Bone marrow (tissue), 2 donors: ENCODE results near the gene EIF4EBP2.
A peak's percentile ranks its signal among the peaks of the same experiment; 100 is the strongest.

Source experiments
- DNase-seq, 2 donors: peaks; one replicate each; lab custom pipeline; 2025; lab: John Stamatoyannopoulos, UW

EIF4EBP2 gene

GRCh38 chr10:70432561-70433263 is 28.8 kb downstream of the EIF4EBP2 start:
- DNase-seq = no peak

DNA sequence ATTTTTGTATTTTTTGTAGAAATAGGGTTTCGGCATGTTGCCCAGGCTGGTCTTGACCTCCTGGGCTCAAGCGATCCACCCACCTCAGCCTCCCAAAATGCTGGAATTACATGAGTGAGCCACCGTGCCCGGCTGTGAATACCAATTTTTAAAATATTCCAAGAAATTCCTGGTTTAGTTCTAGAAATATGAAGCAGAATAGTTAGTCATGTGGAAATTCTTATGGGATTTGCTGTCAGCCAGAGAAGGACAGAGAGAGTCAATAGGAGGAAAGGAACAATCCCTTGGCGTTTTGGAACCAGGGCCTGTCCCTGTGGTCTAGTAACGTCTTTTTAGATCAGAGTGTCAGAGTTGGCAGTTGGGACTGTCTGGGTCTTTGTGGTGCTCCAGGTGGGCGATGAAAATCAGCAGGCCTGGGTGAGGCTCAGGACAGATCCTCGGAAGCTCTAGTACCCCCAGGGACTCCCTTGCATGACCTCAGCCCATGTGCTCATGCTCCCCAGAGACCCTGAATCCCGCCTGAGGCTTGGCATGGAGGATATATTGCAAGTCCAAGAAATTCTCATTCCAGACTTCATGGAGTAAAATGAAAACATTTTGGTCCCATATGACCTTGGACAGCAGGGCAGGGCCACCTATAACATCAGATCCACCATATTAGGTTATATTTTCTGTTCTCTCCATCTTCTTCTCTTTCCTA is 29.8 kb downstream of the EIF4EBP2 start:
- no peak for DNase-seq

DNA sequence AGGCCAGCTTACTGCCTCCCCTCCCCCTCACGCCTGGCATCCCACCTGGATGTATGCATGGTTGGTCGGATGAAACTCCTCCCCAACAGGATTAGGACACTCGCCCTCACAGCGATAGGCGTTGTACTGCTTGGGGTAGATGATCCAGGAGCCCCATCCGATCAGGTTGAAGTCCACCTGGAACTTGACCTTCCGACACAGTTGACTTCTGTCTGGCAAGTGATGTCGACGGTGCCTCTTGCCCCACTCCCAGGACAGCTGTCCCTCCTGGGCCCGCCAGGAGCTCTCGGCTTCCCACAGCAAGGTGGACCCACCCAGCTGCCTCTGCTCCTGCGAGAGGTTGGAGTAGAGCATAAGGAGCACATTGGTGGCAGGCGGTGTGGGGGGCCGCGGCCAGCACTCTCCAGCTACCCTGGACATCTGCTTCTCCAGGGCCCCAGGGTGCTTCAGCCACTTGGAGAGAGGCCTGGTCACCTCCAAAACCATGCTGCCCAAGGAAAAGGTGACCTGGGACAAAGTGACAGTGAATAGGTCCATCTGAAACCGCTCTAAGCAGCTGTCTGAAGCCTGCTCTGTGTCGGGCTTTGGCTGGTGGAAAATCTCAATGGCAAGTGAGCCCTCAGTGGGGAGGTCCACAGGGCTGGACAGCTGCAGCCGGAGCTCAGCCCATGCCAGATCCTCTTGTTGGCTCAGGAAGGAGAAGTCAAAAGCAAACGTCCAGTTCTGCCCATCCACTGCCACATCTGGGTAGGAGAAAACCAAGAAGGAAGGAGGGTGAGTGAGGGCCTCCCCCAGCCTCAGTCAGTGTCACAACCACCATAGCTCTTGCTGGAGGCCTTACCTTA is 31.5 kb downstream of the EIF4EBP2 start:
- no peak for DNase-seq

DNA sequence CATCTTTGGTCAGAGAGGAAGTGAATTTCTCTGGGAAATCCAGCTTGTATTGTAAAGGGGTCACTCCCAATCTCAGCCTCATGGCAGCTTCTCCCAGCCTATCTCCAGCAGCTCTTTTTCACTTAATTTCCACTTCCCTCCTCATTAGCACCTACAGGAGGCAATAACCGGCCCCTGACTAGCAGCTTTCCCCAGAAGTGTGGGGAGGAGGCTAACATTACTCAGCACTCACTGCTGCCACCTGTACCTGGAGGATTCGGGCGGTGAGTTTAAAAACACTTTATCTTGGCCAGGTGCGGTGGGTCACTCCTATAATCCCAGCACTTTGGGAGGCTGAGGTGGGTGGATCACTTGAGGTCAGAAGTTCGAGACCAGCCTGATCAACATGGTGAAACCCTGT is 33.8 kb downstream of the EIF4EBP2 start:
- no peak for DNase-seq

DNA sequence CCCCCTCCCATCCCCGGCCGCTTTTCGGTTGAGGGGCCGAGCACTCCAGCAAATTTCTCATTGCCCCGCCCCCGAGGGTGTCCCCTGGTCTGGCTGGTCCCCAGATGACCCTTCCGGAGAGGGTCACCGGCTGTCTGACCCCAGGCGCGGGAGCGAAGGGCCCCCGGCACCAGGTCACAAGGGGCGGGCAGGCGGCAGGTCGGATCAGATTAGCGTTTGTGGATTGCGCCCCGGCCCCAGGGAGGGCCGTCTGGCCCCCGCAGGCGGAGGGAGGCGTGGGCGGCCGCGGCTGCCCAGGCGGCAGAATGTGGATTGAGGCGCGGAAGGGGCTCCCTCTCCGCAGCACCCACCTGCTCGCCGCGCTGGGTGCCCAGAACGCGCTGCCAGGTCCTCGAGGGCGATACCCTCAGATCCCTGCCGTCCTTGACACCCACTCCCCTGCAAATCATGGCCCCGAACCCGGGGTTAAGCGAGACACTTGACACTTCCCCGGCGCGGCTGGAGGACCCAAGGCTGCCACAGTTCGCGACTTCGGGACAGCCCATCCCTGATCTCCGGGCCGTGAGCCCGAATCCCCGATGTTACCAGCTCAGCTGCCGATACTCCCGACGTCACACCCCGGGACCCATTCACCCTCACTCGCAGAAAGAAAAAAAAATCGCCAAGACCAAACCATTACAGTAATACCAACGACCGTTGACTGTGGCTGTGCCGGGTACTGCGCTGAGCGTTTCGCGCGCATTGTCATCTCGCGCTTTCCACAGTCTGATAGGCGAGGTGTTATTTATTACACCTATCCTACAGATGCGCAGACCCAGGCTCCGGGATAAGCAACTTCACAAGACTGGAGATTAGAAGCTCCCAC is 36.6 kb downstream of the EIF4EBP2 start:
- no peak for DNase-seq

DNA sequence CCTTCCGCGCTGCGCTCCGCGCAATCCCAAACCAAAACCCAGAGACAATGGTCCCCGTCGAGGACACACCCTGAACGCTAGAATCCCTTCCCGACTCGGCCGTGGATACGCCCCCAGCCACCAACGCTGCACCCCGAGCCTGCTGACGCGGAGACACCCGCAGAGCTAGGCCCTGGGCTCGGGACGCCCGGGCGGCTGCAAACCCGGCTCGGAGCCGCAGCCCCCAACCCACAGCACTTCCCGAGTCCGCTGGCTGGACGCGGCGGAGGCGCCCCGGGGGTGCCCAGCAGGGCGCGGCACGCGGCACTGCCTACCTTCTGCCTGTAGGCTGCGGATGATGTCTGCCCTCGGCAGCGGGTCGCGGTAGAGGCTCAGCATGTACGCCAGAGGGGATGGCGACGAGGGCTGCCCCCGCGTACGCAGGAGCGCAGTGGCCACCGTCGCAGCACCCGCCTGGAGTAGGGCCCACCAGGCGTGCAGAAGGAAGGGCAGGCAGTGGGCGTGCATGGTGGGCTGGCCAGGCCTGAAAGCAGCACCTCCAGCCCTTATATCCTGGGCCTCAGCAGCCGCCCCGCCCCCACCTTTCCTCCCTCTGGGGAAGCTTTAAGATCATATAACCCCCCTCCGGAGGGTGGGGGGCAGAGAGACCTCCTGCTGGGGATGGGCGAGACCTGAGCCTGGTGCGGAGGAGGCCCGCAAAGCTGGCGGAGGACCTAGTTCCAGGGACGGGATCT is 37.4 kb downstream of the EIF4EBP2 start, which contains the start of gene NODAL:
TSS of gene NODAL (minus strand) at position 521 of the 734 bp plus-strand sequence. CDS start at position 507, 14 bp downstream.
- no peak for DNase-seq

DNA sequence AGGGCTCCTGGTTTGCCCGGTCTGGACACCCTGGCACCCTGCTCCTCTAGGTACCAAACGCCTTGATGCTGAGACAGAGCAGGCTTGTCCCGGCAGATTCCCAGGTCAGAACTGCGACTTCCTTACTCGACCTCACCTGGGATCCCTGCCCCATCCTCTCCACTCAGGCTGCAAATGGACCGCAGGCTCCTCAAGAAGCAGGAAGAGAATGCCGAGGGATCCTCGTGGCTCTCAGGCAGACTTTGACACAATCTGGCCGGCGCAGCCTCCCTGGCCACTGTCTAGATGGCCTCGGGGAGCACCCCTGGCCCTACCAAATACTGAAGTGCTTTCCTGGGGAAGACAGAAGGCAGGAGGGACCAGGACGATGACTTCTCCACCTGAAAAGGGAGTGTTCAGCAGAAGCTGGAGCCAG is 38.0 kb downstream of the EIF4EBP2 start:
- DNase-seq = no peak

DNA sequence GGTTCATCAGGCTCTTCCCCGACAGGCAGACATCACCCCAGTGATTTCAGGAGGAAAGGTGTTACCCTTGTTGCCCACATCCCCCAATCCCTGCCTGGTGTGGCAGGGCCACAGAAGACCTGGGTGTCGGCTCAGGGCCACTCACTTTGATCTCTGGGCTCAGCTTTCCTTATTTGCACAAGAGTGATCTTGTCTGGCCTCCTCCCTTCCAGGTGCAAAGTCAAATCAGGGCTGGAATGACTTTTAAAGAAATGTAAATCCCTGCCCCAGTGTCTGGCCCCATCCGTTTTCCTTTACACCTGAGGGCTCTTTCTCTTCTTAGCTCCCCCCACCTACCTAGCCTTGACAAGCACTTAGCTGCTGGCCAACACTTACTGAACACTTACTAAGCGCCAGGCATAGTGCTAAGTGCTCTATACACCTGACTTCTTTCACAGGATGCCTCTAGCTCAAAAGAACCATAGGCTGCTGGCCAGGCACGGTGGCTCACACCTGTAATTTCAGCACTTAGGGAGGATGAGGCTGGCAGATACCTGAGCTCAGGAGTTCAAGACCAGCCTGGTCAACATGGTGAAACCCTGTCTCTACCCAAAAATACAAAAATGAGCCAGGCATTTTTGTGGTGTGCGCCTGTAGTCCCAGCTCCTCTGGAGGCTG is 38.5 kb downstream of the EIF4EBP2 start:
- DNase-seq = no peak

GRCh38 chr10:70444744-70445143 is 40.8 kb downstream of the EIF4EBP2 start:
- DNase-seq = no peak

DNA sequence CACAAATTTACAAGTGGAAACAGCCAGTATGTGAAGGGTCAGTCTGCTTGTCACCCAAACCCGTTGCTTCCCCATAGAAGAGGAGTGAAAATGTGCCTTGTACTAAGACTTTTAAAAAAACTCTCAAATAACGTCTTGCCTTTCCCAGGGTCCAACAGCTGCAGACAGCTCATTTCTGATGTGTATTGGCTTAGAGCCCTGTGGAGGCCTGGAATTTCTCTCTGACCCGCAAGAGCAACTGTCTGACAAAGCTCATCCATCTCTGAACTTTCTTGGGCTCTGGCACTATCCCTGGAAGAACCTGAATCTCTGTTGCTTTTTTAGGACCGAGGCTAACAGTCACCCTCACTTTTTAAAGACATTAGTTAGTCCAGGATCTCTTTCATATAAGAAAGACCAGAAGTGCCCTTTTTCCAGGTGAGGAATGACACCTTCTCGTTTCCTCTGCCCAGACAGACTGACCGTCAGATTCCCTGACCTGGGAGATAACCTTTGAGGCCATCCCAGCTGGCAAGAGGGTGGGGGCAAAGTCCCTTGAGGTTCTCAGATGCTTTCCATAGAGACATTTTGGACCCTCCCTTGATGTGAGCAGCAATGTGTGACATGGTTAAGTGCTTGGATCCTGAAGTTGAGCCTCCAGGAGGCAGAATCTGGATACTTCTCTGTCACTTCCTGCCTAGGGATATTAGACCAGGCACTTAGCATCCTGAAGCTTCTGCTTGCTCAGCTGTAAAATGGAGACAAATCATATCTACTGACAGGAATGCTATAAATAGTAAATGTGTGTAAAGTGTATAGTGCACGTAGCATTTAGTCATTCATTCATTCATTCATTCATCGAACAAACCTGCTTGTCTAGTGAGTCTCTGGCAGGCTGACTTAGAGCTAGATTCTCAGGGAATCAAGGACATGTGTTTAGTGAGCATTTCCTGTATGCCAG is 42.0 kb downstream of the EIF4EBP2 start:
- DNase-seq = no peak

DNA sequence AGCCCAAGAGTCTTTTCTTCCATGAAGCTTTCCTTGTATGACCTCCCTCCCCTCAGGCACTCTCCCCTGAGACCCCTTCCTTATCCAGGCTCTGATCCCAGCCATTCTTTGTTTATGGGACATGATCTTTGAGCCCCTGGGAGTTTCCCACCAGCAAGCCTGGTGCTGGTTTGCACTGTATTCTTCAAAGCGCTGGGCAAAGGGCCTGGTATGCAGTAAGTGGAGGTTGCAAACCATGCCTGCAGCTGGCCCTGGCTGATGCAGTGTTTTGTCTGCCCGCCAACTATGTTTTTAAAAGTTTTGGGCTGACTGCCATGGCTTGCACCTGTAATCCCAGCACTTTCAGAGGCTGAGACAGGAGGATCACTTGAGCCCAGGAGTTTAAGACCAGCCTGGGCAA is 44.3 kb downstream of the EIF4EBP2 start:
- DNase-seq = no peak

DNA sequence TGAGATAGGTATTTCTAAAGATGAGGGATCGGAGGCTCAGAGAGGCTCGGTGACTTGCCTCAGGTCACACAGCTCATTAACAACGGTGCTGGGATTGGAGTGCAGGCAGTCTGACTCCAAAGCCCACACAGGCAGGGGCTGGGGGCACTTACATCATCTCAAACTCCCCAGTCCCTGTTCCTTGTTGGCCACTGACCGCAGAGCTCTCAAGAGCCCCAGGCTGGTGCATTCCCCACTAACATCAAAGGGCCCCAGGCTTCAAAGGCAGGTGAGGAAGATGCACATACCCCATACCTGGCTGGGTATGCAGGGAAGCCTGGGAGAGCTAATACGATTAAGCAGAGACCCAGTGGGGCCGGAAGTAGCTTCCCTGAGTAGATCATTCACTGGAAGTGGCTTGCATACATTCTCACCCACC is 51.3 kb downstream of the EIF4EBP2 start:
- DNase-seq = no peak

DNA sequence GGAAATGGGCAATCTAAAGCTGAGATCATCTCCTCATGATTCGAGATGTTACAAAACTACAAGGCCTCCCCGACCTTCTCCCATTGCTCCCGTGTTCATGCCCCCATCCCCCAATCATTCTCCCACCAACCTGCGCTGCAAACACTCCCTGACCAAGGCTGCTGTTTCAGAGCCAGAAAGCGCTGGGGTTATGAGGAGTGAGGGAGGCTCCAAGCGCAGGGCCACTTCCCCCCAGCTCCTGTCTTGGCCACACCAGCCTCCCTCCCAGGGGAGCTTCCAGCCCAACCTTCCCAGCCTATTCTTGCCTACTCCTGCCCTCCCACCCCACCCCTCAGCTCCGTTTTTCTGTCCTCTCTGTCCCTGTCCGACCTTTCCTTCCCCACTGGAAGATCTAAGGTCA is 52.2 kb downstream of the EIF4EBP2 start:
- DNase-seq = no peak

DNA sequence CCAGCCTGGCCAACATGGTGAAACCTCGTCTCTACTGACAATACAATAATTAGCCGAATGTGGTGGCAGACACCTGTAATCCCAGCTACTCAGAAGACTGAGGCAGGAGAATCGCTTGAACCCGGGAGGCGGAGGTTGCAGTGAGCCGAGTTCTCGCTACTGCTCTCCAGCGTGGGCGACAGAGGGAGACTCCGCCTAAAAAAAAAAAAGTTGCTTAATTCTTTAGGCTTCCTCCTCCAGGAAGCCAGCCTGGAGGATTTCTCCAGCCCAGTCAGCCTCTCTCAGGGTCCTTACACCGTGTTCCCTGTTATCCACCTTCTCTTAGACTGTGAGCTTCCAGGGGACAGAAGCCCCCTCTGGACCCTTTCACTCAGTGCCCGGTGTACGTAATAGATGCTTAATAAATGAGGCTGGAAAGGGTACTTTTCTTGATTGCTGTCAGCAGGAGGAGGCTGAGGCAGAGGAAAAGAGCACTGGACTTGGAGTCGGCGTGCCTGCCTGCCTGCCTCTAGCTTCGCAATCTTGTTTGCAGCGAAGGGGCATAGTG is 53.9 kb downstream of the EIF4EBP2 start:
- no peak for DNase-seq

GRCh38 chr10:70458329-70459060 is 54.5 kb downstream of the EIF4EBP2 start:
- DNase-seq = peak in 1 of 2 donors; percentile 48

- no peak for DNase-seq
Observed at GRCh38 chr10:70459061-70459773, 55.3 kb downstream of the EIF4EBP2 start.

- DNase-seq = no peak
Observed at GRCh38 chr10:70459774-70460490, 56.0 kb downstream of the EIF4EBP2 start.
